Calu3 (cell line): ENCODE results near the gene CFAP65. TPM values are rescaled to one million over a fixed set of nuclear protein-coding genes. Genes with fewer than 3 reads are reported as not detected.

Experiments
- BruUV-seq: library from RNA; stranded (reverse); fragments of 400-500 nt; replicated peaks from 2 replicates; lab custom pipeline; 2021; lab: Mats Ljungman, UMichigan
- CTCF ChIA-PET: fragments of 300-600 bp; sonication (Branson Sonifier 250); formaldehyde crosslinking; loops from one replicate; lab custom pipeline; 2022; ENCODE audit warnings: antibody characterized with exemption; lab: Charles Lee
- DNase-seq: peaks from one replicate; pipeline ENCODE4 v3.0.0; 2022
- H3K27ac Mint-ChIP-seq: one replicate; pipeline ENCODE4 v1.8.0; 2022; ENCODE audit warnings: mixed read lengths; ENCODE audit not compliant: unreplicated experiment
- H3K27me3 Mint-ChIP-seq: one replicate; pipeline ENCODE4 v1.8.0; 2022; ENCODE audit warnings: mixed read lengths; ENCODE audit not compliant: unreplicated experiment
- H3K36me3 Mint-ChIP-seq: one replicate; pipeline ENCODE4 v1.8.0; 2022; ENCODE audit warnings: mild to moderate bottlenecking, moderate library complexity, mixed read lengths; ENCODE audit not compliant: insufficient read depth, unreplicated experiment
- H3K4me1 Mint-ChIP-seq: one replicate; pipeline ENCODE4 v1.8.0; 2022; ENCODE audit warnings: mild to moderate bottlenecking, low read depth, mixed read lengths; ENCODE audit not compliant: unreplicated experiment
- H3K4me3 Mint-ChIP-seq: one replicate; pipeline ENCODE4 v1.8.0; 2022; ENCODE audit warnings: mild to moderate bottlenecking, low read depth, moderate library complexity, mixed read lengths; ENCODE audit not compliant: unreplicated experiment
- H3K9me3 Mint-ChIP-seq: one replicate; pipeline ENCODE4 v1.8.0; 2022; ENCODE audit warnings: low read depth, mixed read lengths; ENCODE audit not compliant: unreplicated experiment
- intact Hi-C: fragments of 100-400 bp; cut with micrococcal nuclease; formaldehyde crosslinking; loops from one replicate; pipeline ENCODE4 v1.10.0; 2022; ENCODE audit not compliant: unreplicated experiment
- total RNA-seq: library from RNA; stranded (reverse); gene quantifications from 2 replicates; pipeline ENCODE4 v1.2.3, GENCODE V29; 2022
- TF ChIP-seq, protein P1 (sequence below): fragments of 200-600 bp; IDR thresholded peaks from one replicate; pipeline ENCODE4 v1.8.0; 2022; ENCODE audit warnings: antibody characterized with exemption; ENCODE audit not compliant: unreplicated experiment

The CFAP65 gene
- total RNA-seq, 1 experiment from 2014 or later, result 0.68 TPM

GRCh38 chr2:218959761-218960308, 81.5 kb downstream of the CFAP65 start:
- intact Hi-C loops, result no loop called here
- peaks cover 29% of the 10 kb centered on the region for H3K36me3 Mint-ChIP-seq
- peaks cover 28% of the 10 kb centered on the region for H3K4me1 Mint-ChIP-seq
- no peaks in the 10 kb centered on the region for H3K9me3 Mint-ChIP-seq
- peak overlapping the region; percentile 43 for H3K27ac Mint-ChIP-seq
- CTCF ChIA-PET, result interaction anchor here (0.8 to 1.2 kb wide), 2 partner anchors 42 to 63 kb away, joined by 3 to 4 read pairs; no protein-coding TSS in a partner anchor
- no peak for DNase-seq
- H3K27me3 Mint-ChIP-seq, result peaks cover 78% of the 10 kb centered on the region
- TF ChIP-seq, protein P1, sequence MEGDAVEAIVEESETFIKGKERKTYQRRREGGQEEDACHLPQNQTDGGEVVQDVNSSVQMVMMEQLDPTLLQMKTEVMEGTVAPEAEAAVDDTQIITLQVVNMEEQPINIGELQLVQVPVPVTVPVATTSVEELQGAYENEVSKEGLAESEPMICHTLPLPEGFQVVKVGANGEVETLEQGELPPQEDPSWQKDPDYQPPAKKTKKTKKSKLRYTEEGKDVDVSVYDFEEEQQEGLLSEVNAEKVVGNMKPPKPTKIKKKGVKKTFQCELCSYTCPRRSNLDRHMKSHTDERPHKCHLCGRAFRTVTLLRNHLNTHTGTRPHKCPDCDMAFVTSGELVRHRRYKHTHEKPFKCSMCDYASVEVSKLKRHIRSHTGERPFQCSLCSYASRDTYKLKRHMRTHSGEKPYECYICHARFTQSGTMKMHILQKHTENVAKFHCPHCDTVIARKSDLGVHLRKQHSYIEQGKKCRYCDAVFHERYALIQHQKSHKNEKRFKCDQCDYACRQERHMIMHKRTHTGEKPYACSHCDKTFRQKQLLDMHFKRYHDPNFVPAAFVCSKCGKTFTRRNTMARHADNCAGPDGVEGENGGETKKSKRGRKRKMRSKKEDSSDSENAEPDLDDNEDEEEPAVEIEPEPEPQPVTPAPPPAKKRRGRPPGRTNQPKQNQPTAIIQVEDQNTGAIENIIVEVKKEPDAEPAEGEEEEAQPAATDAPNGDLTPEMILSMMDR, result peak; percentile 20
- peak overlapping the region; percentile 42 for H3K4me3 Mint-ChIP-seq
- no TSS peak for BruUV-seq

GRCh38 chr2:218959141-218959731, 82.1 kb downstream of the CFAP65 start, which contains the start of gene CDK5R2:
TSS of gene CDK5R2 (plus strand) at chr2:218959666. CDS start at chr2:218959821, 155 bp downstream.
- H3K36me3 Mint-ChIP-seq, result peaks cover 29% of the 10 kb centered on the region
- DNase-seq, result peak; percentile 92
- no TSS peak for BruUV-seq
- H3K27me3 Mint-ChIP-seq, result peaks cover 81% of the 10 kb centered on the region
- H3K9me3 Mint-ChIP-seq, result no peaks in the 10 kb centered on the region
- TF ChIP-seq, protein P1, result no peak
- intact Hi-C loops, result no loop called here
- CTCF ChIA-PET, result interaction anchor here (0.8 to 1.2 kb wide), 2 partner anchors 42 to 63 kb away, joined by 3 to 4 read pairs; no protein-coding TSS in a partner anchor
- peaks cover 27% of the 10 kb centered on the region for H3K4me1 Mint-ChIP-seq
- peak within 1 kb of the TSS; percentile 42 for H3K4me3 Mint-ChIP-seq
- H3K27ac Mint-ChIP-seq, result peak within 1 kb of the TSS; percentile 43

DNA sequence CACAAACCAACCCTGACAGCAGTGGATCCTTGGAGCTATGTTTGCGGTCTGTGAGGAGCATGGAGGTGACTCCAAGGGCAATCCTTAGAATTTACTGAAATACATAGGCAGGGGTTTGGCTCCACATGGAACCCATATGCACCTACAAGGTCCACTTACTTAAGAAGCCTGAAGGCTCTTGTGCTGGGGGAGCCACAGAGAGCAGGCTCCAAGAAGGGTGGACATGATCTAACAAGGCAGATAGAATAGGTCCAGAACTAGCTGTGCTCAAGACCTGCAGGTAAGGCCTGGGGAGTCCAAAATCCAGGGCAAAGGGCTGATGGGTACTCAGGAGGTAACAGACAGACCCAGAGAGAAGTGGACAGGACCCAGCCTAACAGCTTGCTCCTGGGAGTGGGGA, 83.0 kb downstream of the CFAP65 start:
- Mint-ChIP-seq H3K27ac (peak overlapping the region; percentile 2), H3K27me3 (peaks cover 81% of the 10 kb centered on the region), H3K36me3 (peaks cover 24% of the 10 kb centered on the region), H3K4me3 (peak overlapping the region; percentile 42), H3K4me1 (peaks cover 17% of the 10 kb centered on the region), H3K9me3 (no peaks in the 10 kb centered on the region)
- no TSS peak for BruUV-seq
- DNase-seq, result no peak
- TF ChIP-seq, protein P1, result no peak
- intact Hi-C loops, result no loop called here
- CTCF ChIA-PET, result no interaction called here

GRCh38 chr2:218957671-218958070, 83.6 kb downstream of the CFAP65 start:
- H3K4me3 Mint-ChIP-seq, result peak overlapping the region; percentile 42
- no peaks in the 10 kb centered on the region for H3K9me3 Mint-ChIP-seq
- BruUV-seq, result no TSS peak
- CTCF ChIA-PET, result no interaction called here
- TF ChIP-seq, protein P1, result no peak
- H3K27ac Mint-ChIP-seq, result peak overlapping the region; percentile 2
- intact Hi-C loops, result no loop called here
- no peak for DNase-seq
- H3K4me1 Mint-ChIP-seq, result peaks cover 15% of the 10 kb centered on the region
- peaks cover 18% of the 10 kb centered on the region for H3K36me3 Mint-ChIP-seq
- peaks cover 81% of the 10 kb centered on the region for H3K27me3 Mint-ChIP-seq
